GM23248 (cell line): ENCODE data around the gene AP1M1.

Source experiments
- EZH2 ChIP-seq: fragments of 200-600 bp; sonication (generic); IDR thresholded peaks from 2 replicates; pipeline ENCODE4 v1.6.1; 2018; ENCODE audit warnings: antibody characterized with exemption, mild to moderate bottlenecking; ENCODE audit not compliant: insufficient read depth, poor library complexity, severe bottlenecking
- EZH2phosphoT487 ChIP-seq: fragments of 200-600 bp; sonication (generic); IDR thresholded peaks from 2 replicates; pipeline ENCODE4 v1.6.1; 2018; ENCODE audit warnings: antibody characterized with exemption, moderate library complexity, mild to moderate bottlenecking, low read depth; ENCODE audit not compliant: insufficient read depth

GRCh38 chr19:16191216-16191908 lies 6.3 kb upstream of the AP1M1 start:
- no peak for TF ChIP-seq EZH2
- TF ChIP-seq EZH2phosphoT487 = no peak
